ENCODE measurements around the gene IRX5. TPM values are rescaled to one million over a fixed set of nuclear protein-coding genes. Genes with fewer than 3 reads are reported as not detected.

Gene IRX5
- total RNA-seq, 1 experiment from 2014 or later, result 0.86 TPM

DNA sequence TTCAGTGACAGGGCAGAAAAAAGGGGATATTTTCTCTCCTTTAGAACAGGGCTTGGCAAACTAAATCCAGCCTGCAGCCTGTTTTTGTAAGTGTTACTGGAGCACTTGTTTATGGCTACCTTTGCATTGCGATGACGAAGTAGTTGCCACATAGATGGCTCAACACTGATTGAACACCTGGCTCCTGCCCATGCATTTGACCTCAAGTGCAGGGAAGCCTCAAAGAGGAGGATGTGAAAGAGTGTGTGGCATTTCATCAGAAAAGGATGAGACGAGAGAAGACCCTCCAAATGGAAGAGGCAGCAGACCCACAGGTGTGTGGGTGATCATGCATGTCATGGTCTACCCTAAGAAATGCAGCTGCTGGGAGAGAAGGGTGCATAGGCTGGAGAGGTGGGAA lies 32.7 kb upstream of the IRX5 start (continued):
- TF ChIP-seq, protein P1, sequence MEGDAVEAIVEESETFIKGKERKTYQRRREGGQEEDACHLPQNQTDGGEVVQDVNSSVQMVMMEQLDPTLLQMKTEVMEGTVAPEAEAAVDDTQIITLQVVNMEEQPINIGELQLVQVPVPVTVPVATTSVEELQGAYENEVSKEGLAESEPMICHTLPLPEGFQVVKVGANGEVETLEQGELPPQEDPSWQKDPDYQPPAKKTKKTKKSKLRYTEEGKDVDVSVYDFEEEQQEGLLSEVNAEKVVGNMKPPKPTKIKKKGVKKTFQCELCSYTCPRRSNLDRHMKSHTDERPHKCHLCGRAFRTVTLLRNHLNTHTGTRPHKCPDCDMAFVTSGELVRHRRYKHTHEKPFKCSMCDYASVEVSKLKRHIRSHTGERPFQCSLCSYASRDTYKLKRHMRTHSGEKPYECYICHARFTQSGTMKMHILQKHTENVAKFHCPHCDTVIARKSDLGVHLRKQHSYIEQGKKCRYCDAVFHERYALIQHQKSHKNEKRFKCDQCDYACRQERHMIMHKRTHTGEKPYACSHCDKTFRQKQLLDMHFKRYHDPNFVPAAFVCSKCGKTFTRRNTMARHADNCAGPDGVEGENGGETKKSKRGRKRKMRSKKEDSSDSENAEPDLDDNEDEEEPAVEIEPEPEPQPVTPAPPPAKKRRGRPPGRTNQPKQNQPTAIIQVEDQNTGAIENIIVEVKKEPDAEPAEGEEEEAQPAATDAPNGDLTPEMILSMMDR (IDR thresholded peaks at IDR 0.05 in 2 of 3, conservative IDR thresholded peaks at IDR 0.05 in 1 of 3; ENCODE audit: borderline replicate concordance in 1 of 3, insufficient read depth in 1 of 3, low read depth in 2 of 3, low read length in 2 of 3), result no peak
- no peak for TF ChIP-seq POLR2AphosphoS5 (IDR thresholded peaks at IDR 0.05; ENCODE audit: low read depth, low read length)
- TF ChIP-seq EZH2phosphoT487 (IDR thresholded peaks at IDR 0.05; ENCODE audit: borderline replicate concordance), result no peak
- TF ChIP-seq, protein P2, sequence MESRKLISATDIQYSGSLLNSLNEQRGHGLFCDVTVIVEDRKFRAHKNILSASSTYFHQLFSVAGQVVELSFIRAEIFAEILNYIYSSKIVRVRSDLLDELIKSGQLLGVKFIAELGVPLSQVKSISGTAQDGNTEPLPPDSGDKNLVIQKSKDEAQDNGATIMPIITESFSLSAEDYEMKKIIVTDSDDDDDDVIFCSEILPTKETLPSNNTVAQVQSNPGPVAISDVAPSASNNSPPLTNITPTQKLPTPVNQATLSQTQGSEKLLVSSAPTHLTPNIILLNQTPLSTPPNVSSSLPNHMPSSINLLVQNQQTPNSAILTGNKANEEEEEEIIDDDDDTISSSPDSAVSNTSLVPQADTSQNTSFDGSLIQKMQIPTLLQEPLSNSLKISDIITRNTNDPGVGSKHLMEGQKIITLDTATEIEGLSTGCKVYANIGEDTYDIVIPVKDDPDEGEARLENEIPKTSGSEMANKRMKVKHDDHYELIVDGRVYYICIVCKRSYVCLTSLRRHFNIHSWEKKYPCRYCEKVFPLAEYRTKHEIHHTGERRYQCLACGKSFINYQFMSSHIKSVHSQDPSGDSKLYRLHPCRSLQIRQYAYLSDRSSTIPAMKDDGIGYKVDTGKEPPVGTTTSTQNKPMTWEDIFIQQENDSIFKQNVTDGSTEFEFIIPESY (IDR thresholded peaks at IDR 0.05; ENCODE audit: extremely low read depth, insufficient replicate concordance, low read length), result no peak
- TF ChIP-seq, protein P3, sequence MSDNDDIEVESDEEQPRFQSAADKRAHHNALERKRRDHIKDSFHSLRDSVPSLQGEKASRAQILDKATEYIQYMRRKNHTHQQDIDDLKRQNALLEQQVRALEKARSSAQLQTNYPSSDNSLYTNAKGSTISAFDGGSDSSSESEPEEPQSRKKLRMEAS (IDR thresholded peaks at IDR 0.05), result no peak
- TF ChIP-seq CEBPB (IDR thresholded peaks at IDR 0.05; ENCODE audit: low read depth), result no peak
- TF ChIP-seq POLR2A (IDR thresholded peaks at IDR 0.05; ENCODE audit: borderline replicate concordance, extremely low read depth, insufficient read depth, insufficient read length), result no peak
- TF ChIP-seq TCF7L2 (IDR thresholded peaks at IDR 0.05; ENCODE audit: borderline replicate concordance, extremely low read depth, insufficient read depth, insufficient read length), result no peak

DNA sequence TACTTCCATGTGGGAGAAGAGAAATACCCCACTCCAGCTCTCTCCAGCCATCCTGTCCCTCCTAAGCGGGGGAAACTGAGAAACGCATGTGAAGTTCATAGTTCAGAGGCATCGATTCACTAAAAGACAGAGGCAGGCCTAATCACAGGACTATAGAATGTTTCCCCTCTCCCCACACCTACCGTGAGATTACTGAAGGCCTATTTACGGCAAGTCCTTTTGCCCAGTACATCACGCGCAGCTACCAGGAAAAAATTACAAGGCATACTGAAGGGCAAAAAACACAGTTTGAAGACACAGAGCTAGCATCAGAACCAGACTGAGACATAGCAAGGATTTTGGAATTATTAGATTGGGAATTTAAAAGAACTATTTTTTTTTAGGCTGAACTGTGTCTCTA lies 29.1 kb upstream of the IRX5 start:
- ATAC-seq, result no peak
- CTCF ChIA-PET, result no interaction called here
- no peak overlapping the region for H3K4me3 ChIP-seq (replicated peaks in 1 of 2; ENCODE audit: low read depth in 1 of 2, low read length in 2 of 2)
- POLR2A ChIA-PET, result no interaction called here
- no peak for TF ChIP-seq CBX3 (IDR thresholded peaks at IDR 0.05; ENCODE audit: low read depth)
- no peak for TF ChIP-seq FOSL1 (IDR thresholded peaks at IDR 0.05; ENCODE audit: low read depth)
- TF ChIP-seq EZH2phosphoT487 (IDR thresholded peaks at IDR 0.05; ENCODE audit: borderline replicate concordance), result no peak
- no peak overlapping the region for H3K4me2 ChIP-seq (ENCODE audit: low read length)
- H3K9me2 ChIP-seq (ENCODE audit: insufficient read depth), result no peaks in the 10 kb centered on the region
- no peak overlapping the region for H2AFZ ChIP-seq (ENCODE audit: low read depth, low read length, poor library complexity, severe bottlenecking)
- no TSS peak for BruUV-seq (replicated peaks)
- no peaks in the 10 kb centered on the region for H3K79me2 ChIP-seq (ENCODE audit: insufficient read depth, low read length)
- RAD21 ChIA-PET (ENCODE audit: low non-redundant PET in 1 of 2, low total read pairs in 2 of 2, uncharacterized antibody in 2 of 2, unreplicated experiment in 2 of 2), result no interaction called here
- H3K9me3 ChIP-seq (ENCODE audit: control insufficient read depth in 1 of 2, insufficient read depth in 1 of 2, low read depth in 1 of 2, low read length in 2 of 2), result no peaks in the 10 kb centered on the region
- H3K9ac ChIP-seq (ENCODE audit: low read length), result no peak overlapping the region
- DNase-seq (ENCODE audit: low read depth, low spot score), result no peak
- no peaks in the 10 kb centered on the region for H3K27me3 ChIP-seq (ENCODE audit: insufficient read depth, low read length)
- intact Hi-C loops (cut with micrococcal nuclease), result no loop called here
- no peak overlapping the region for H3K27ac ChIP-seq (ENCODE audit: low read depth, low read length)
- no peaks in the 10 kb centered on the region for H4K20me1 ChIP-seq (ENCODE audit: insufficient read depth)
- no peaks in the 10 kb centered on the region for H3K36me3 ChIP-seq (ENCODE audit: control insufficient read depth in 1 of 2, insufficient read depth in 2 of 2, low read length in 2 of 2)
- H3K4me1 ChIP-seq (ENCODE audit: control insufficient read depth in 1 of 2, insufficient read depth in 2 of 2, low read length in 2 of 2), result no peaks in the 10 kb centered on the region
